HepG2 (cell line): Measurements from ENCODE around the gene NAV2. TPM values are rescaled to one million over a fixed set of nuclear protein-coding genes. Genes with fewer than 3 reads are reported as not detected.

Source experiments
- BORCS8-MEF2B ChIP-seq: sonication (generic); formaldehyde crosslinking; IDR thresholded peaks from 2 replicates; pipeline ENCODE4 v1.8.0; 2022; ENCODE audit warnings: mild to moderate bottlenecking, missing genetic modification reagents
- CSRNP1 ChIP-seq: sonication (generic); formaldehyde crosslinking; IDR thresholded peaks from 2 replicates; pipeline ENCODE4 v1.8.1; 2023; ENCODE audit warnings: mild to moderate bottlenecking, missing genetic modification reagents
- E2F5 ChIP-seq: sonication (generic); formaldehyde crosslinking; conservative IDR thresholded peaks from 2 replicates; pipeline ENCODE4 v1.4.0; 2020; ENCODE audit warnings: missing genetic modification reagents
- ELF1 ChIP-seq: sonication (generic); formaldehyde crosslinking; IDR thresholded peaks from 2 replicates; pipeline ENCODE4 v1.4.0; 2020; ENCODE audit warnings: missing genetic modification reagents
- FOXC1 ChIP-seq: sonication (generic); formaldehyde crosslinking; IDR thresholded peaks from 2 replicates; pipeline ENCODE4 v1.8.0; 2022; ENCODE audit warnings: mild to moderate bottlenecking, missing genetic modification reagents, borderline replicate concordance
- MAFK ChIP-seq, 2 experiments: IDR thresholded peaks in 1 of 2; conservative IDR thresholded peaks in 1 of 2; 2 replicates each; pipeline ENCODE4 v1.6.1; 2011; ENCODE audit warnings: improper control_type of control experiment in 2 of 2, low read length in 2 of 2
- MTF2 ChIP-seq: sonication (generic); formaldehyde crosslinking; IDR thresholded peaks from 2 replicates; pipeline ENCODE4 v1.5.0; 2020; ENCODE audit warnings: missing genetic modification reagents, borderline replicate concordance
- MZF1 ChIP-seq: sonication (generic); formaldehyde crosslinking; IDR thresholded peaks from 2 replicates; pipeline ENCODE4 v1.8.1; 2023; ENCODE audit warnings: mild to moderate bottlenecking, missing genetic modification reagents, borderline replicate concordance
- NCOA1 ChIP-seq: sonication (generic); formaldehyde crosslinking; IDR thresholded peaks from 2 replicates; pipeline ENCODE4 v1.9.0; 2021; ENCODE audit warnings: missing genetic modification reagents
- NR2F2 ChIP-seq: IDR thresholded peaks from 2 replicates; pipeline ENCODE4 v1.6.1; 2012; ENCODE audit warnings: low read depth, inconsistent platforms, borderline replicate concordance
- POLR2AphosphoS2 ChIP-seq: IDR thresholded peaks from 2 replicates; pipeline ENCODE4 v1.6.1; 2011; ENCODE audit warnings: low read depth, low read length, improper control_type of control experiment
- TEAD2 ChIP-seq: sonication (generic); formaldehyde crosslinking; IDR thresholded peaks from 2 replicates; pipeline ENCODE4 v1.9.0; 2021; ENCODE audit warnings: missing genetic modification reagents
- ZBTB7B ChIP-seq: sonication (generic); formaldehyde crosslinking; IDR thresholded peaks from 2 replicates; pipeline ENCODE4 v1.4.0; 2020; ENCODE audit warnings: missing genetic modification reagents
- ZKSCAN1 ChIP-seq: fragments of 150-350 bp; IDR thresholded peaks from 2 replicates; pipeline ENCODE4 v1.6.1; 2014; ENCODE audit warnings: low read length
- ZNF101 ChIP-seq: sonication (generic); formaldehyde crosslinking; IDR thresholded peaks from 2 replicates; pipeline ENCODE4 v1.4.0; 2020; ENCODE audit warnings: mild to moderate bottlenecking, low read depth, missing genetic modification reagents, borderline replicate concordance
- ZNF138 ChIP-seq: sonication (generic); formaldehyde crosslinking; IDR thresholded peaks from 2 replicates; pipeline ENCODE4 v1.5.0; 2020; ENCODE audit warnings: mild to moderate bottlenecking, low read depth, missing genetic modification reagents
- ZNF20 ChIP-seq: sonication (generic); formaldehyde crosslinking; IDR thresholded peaks from 2 replicates; pipeline ENCODE4 v1.4.0; 2020; ENCODE audit warnings: mild to moderate bottlenecking, moderate library complexity, missing genetic modification reagents
- ZNF619 ChIP-seq: sonication (generic); formaldehyde crosslinking; IDR thresholded peaks from 2 replicates; pipeline ENCODE4 v1.4.0; 2020; ENCODE audit warnings: mild to moderate bottlenecking, missing genetic modification reagents
- ZNF749 ChIP-seq: sonication (generic); formaldehyde crosslinking; IDR thresholded peaks from 2 replicates; pipeline ENCODE4 v1.8.0; 2022; ENCODE audit warnings: mild to moderate bottlenecking, missing genetic modification reagents, moderate library complexity, borderline replicate concordance
- polyA plus RNA-seq, 8 experiments: library from polyadenylated mRNA; depleted of rRNA in 3 of 8; stranded (reverse) in 7 of 8; unstranded in 1 of 8; fragments of >200 nt; fragmentation: Illumina TruSeq in 4 of 8; extraction: Trizol in 4 of 8; gene quantifications; 2 replicates each; pipeline versions ENCODE4 v1.2.1 to v1.2.3, GENCODE V29; 2011 to 2016; ENCODE audit warnings: low read depth in 4 of 8, missing spikeins in 1 of 8, mixed read lengths in 1 of 8; ENCODE audit not compliant: insufficient read depth in 1 of 8
- total RNA-seq, 5 experiments: library from RNA; depleted of rRNA; stranded (reverse); fragments of >200 nt; fragmentation: Illumina TruSeq; extraction: Trizol; gene quantifications; 2 replicates each; pipeline ENCODE4 v1.2.3, GENCODE V29; 2016; ENCODE audit warnings: low read depth in 1 of 5
- TF ChIP-seq, protein P1 (sequence below): sonication (generic); formaldehyde crosslinking; IDR thresholded peaks from 2 replicates; pipeline ENCODE4 v1.5.0; 2020; ENCODE audit warnings: mild to moderate bottlenecking, missing genetic modification reagents
- TF ChIP-seq, protein P2 (sequence below): conservative IDR thresholded peaks from 2 replicates; pipeline ENCODE4 v1.6.1; 2018; ENCODE audit warnings: missing genetic modification reagents

Gene NAV2
- total and polyA plus RNA-seq, 2 of the 13 experiments (the other 11 are each of a cell fraction or from before 2014, with no cell fraction given): 9.3 to 34.6 TPM

GRCh38 chr11:20013346-20014066 is 300.9 kb downstream of the NAV2 start (continued):
- no peak for TF ChIP-seq NCOA1 (CRISPR knock-in tag)
- TF ChIP-seq TEAD2 (CRISPR knock-in tag): no peak
- TF ChIP-seq BORCS8-MEF2B: no peak
- no peak for TF ChIP-seq E2F5 (CRISPR knock-in tag)
- no peak for TF ChIP-seq ZNF101 (CRISPR knock-in tag)
- TF ChIP-seq ZNF138: no peak
- no peak for TF ChIP-seq ZBTB7B (CRISPR knock-in tag)
- TF ChIP-seq ZNF20 (CRISPR knock-in tag): 0 out of 2 replicates have a peak, but pooled peaks have one; percentile 45
- TF ChIP-seq ZNF749: no peak
- TF ChIP-seq, protein P1, sequence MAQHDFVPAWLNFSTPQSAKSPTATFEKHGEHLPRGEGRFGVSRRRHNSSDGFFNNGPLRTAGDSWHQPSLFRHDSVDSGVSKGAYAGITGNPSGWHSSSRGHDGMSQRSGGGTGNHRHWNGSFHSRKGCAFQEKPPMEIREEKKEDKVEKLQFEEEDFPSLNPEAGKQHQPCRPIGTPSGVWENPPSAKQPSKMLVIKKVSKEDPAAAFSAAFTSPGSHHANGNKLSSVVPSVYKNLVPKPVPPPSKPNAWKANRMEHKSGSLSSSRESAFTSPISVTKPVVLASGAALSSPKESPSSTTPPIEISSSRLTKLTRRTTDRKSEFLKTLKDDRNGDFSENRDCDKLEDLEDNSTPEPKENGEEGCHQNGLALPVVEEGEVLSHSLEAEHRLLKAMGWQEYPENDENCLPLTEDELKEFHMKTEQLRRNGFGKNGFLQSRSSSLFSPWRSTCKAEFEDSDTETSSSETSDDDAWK: no peak
- TF ChIP-seq, protein P2, sequence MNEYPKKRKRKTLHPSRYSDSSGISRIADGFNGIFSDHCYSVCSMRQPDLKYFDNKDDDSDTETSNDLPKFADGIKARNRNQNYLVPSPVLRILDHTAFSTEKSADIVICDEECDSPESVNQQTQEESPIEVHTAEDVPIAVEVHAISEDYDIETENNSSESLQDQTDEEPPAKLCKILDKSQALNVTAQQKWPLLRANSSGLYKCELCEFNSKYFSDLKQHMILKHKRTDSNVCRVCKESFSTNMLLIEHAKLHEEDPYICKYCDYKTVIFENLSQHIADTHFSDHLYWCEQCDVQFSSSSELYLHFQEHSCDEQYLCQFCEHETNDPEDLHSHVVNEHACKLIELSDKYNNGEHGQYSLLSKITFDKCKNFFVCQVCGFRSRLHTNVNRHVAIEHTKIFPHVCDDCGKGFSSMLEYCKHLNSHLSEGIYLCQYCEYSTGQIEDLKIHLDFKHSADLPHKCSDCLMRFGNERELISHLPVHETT: no peak
- TF ChIP-seq CSRNP1 (CRISPR knock-in tag): no peak
- peak; percentile 49; the same call in 1 of the 2 replicates for TF ChIP-seq ELF1 (CRISPR knock-in tag)
- no peak for TF ChIP-seq POLR2AphosphoS2
- no peak for TF ChIP-seq MZF1 (CRISPR knock-in tag)
- no peak for TF ChIP-seq NR2F2
- TF ChIP-seq ZKSCAN1: no peak
- TF ChIP-seq FOXC1 (CRISPR knock-in tag): no peak
- TF ChIP-seq MTF2 (CRISPR knock-in tag): no peak
- TF ChIP-seq ZNF619 (CRISPR knock-in tag): no peak
- no peak for TF ChIP-seq MAFK (conservative IDR thresholded peaks at IDR 0.05 in 1 of 2, IDR thresholded peaks at IDR 0.05 in 1 of 2; ENCODE audit: low read length in 2 of 2)
